GM18868 (cell line): Measurements from ENCODE around the gene FNDC3B.

Experiments used
- ATAC-seq: cut with Tn5 transposase; IDR thresholded peaks from one replicate; pipeline ENCODE4 v1.9.1; 2021; ENCODE audit warnings: mild to moderate bottlenecking, moderate library complexity; ENCODE audit not compliant: unreplicated experiment

FNDC3B gene

GRCh38 chr3:172204716-172205115 is 165.3 kb downstream of the FNDC3B start:
- ATAC-seq: no peak

DNA sequence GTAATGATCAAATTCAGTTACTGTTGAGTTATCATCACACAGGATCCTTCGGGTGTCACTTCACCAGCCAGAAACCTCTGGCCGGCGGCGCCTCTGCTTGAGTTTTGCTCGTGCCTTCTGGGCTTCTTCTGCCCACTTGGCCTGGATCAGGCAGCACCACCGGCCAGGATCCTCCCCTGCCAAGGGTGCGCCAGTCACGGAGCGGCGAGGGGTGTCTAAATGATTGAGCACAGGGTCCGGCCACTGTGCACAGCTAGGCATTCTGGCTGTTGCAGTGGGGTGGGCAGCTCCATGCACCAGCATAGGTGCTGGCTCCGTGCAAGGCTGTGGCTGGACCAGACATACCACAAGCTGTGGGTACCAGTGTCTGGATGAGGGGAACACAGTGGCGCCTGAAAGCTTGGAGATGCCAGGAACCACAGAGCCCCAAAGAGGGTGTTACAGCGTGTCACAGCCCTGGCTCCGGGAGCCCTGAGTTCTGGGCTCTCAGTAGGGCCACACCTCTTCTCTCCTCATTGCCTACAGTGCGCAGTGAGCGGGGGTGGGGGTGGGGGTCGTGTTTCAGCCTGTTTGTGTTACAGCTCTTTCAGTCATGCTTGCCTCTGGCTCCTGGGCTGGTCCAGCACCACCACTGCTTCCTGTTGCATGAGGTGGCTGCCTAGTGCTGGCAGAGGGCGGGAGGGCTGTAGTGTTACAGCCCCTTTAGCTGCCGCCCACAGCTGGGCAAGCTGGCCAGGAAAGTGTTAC is 169.4 kb downstream of the FNDC3B start:
- ATAC-seq: no peak

DNA sequence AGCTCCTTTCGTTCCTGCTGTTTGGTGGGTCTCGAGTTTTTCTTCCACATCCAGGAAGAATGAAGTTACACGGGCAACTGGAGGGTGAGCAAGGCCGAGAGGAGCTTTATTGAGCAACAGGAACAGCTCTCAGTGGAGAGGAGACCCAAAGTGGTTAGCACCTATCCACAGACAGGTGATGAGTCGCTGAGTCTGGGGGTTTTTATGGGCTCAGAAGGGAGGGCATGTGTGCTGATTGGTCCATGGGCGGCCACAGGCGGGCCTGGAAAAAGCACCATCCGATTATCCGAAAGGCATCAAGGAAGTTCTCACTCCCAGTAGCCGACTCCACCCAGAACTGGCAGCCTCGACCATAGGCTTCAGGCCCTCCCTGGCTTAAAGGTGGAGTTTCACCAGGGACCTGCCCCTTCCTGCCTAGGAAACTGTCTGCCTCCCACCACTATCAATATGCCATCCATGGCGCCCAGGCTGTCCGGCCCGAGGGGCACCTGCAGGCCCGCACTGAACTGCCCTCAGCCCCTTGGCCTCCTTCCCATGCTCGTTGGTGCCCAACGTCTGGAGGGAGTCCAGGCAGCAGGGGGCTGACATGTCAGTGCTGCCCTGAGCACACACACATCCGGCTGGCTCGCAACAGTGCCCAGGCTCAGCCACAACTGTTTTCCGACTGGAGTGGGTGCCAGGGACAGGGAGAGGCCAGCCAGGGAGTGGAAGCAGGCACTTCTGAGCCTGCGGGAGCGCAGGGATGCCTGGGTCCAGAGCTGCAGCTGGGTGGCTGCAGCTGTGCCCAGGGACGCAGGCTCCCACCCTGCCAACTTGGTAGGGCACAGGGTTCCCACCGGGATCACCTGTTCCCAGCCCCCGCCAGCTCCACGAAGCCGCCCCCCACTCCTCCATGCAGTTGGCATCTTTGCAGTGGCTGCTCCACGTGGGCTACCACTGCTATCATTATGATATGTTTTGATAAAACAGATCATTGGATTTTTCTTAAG is 170.2 kb downstream of the FNDC3B start:
- ATAC-seq: no peak

DNA sequence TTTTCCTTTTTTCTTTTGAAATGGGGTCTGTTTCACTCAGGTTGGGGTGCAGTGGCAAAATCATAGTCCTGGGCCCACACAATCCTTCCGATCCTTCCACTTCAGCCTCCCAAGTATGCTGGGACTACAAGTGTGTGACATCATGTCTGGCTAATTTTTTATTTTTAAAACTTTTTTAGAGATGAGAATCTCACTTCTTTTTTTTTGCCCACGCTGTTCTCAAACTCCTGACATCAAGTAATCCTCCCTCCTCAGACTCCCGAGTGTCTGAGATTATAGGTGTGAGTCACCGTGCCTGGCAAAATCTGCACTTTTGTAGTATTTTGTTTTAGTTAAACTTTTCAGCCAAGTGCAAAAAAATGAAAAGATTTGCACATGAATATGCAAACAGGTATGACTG is 171.0 kb downstream of the FNDC3B start:
- no peak for ATAC-seq

DNA sequence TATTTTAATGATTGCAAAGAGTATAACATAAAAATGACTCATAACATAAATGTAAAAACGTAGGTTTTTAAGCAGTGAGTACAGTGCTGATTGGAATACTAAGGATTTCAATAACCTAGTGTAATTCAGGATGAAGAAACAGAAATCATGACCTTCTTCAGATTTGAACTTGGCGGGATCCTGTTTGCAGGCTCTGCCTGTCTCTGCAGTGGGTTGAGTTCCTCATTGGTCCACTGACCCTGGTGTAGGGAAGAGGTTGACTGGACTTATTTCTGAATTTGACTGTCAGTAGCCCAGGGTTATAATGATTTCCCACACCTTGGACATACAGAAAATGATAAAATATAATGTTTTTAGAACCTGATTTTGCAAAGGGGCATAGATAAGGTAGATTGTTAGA is 171.7 kb downstream of the FNDC3B start:
- ATAC-seq: no peak

GRCh38 chr3:172213200-172213599 is 173.8 kb downstream of the FNDC3B start:
- ATAC-seq: peak; percentile 83

DNA sequence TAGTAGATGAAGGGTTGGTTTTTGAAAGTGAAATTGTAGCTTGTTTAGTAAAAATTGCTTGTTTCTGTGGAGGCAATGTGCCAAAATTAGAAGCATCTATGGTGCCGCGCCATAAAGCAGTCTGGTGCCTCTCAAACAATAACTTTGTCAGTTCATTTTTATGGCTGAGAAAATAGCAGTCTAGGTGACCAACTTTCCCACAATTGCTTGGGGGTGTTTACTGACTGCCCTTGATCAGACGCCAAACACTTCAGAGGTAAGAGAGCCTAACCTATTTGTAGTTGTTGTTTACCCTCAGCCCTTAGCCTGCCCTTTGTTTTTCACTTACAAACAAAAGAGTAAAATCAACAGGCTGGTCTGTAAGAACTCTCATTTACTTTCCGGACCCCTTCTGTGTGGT is 174.5 kb downstream of the FNDC3B start:
- ATAC-seq: peak; percentile 29

GRCh38 chr3:172216267-172216666 is 176.9 kb downstream of the FNDC3B start:
- no peak for ATAC-seq

- ATAC-seq: no peak
Measured at GRCh38 chr3:172216911-172217310, 177.5 kb downstream of the FNDC3B start.

DNA sequence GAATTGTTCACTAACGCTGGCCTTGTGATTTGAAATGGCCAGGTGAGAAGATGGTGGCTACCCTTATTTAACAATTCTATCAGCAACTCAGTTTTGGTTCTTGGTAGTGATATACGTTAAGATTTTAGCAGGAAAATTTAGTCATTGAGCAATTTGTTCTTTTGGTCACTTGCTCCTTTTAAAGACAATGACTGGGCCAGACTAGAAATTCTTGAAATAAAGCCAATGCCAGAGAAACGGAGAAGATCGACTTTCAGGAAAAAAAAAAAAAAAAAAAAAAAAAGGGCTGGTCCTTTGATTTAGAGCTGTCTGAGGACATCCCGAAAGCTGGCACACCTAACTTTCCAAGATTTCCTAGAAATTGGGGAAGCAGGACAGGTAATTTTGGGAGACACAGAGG is 178.5 kb downstream of the FNDC3B start:
- no peak for ATAC-seq

GRCh38 chr3:172218350-172219323 is 179.3 kb downstream of the FNDC3B start:
- no peak for ATAC-seq

DNA sequence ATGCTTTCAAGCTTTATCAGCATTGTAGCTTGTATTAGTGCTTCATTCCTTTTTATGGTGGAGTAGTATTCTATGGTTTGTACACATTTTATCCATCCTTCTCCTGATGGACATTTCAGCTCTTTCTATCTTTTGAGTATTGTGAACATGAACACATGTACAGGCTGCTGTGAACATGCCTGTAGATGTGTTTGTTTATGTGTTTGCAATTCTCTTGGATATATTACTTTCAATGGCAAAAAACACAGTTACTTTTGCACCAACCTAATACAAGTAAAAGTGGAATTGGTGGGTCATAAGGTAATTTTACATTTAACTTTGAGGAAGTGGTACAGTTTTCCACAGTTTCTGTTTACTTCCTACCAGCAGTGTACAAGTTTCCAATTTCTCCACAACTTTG is 180.4 kb downstream of the FNDC3B start:
- no peak for ATAC-seq

DNA sequence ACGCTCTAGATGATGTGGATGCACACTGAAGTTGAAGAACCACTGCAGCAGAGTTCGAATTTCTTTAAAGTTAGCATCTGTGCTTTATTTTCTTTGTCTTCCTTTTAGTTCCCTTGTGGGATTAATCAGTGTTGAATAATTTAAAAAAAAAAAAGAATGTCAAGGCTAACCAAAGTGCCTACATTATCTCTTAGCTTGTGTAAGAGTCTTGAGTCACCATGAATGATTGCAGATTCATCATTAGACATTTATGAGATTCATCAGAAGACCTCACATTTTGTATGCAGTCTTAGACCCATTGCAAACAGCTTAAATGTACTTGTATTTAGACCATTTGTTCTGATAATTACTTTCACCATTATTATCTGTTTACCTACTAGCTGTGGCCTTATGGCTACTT is 182.2 kb downstream of the FNDC3B start:
- ATAC-seq: no peak

GRCh38 chr3:172222478-172223071 is 183.2 kb downstream of the FNDC3B start:
- no peak for ATAC-seq

DNA sequence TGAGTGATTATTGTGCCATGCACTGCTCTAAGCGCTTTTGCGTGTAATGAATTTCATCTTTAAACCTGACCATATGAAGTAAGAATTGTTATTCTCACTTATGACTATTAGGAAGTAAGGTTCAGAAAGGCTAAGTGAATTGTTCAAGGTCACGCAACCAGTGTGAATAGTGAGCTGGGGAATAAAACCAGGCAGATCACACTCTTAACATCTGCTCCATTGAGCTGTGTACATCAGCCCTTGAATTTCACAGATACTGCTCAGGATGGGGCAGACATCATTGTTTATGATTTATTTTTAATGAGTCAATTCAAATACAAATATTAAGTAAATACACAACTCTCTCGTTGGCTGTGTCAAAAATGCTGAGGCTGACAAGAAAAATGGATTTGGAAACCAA is 184.5 kb downstream of the FNDC3B start:
- no peak for ATAC-seq

DNA sequence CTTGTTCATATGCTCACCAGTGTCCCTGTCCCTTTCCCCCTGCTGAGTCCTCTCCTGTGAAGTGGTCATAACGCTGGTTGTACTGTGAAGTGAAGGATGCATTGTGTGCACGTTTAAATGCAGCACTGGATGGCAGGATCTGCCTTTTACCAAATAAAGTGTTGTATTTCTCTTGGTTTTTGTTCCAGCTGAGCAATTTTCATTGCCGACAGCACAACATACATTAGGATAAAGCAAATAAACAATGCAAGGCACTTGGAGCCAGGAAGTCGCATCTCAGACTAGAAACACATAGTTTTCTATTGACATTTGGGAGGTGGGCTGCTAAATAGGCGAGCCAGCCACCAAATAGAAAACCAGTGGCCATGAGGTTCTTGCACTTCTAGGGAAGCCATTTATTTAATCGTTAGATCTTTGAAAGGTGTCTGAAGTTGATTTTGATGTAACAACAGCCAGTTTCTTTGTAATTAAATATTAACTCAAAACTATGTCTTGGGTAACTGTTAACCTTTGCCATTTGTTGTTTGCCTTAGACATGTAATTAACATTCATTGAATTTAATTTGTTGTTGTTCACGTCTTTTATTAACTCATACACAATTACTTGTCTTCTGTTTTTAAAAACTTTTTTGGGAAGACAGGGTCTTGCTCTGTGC is 185.3 kb downstream of the FNDC3B start:
- no peak for ATAC-seq

- no peak for ATAC-seq
Measured at GRCh38 chr3:172225215-172225707, 185.9 kb downstream of the FNDC3B start.

DNA sequence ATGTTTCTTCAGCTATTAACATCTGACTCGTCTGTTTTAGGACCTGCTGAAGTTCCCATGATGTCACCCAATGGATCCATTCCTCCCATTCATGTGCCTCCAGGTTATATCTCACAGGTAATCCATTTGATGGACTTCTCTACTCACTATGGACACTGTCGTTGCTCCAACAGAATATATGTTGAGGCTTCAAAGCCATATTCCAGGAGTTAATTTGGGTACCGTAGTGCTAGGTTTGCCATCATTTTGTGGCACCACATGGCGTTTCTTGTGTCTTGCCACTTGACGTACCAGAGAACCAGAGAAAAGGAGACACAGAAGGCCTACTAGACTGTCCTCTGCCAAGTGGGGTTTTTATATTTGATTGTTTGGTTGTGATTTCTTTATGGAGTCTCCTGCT is 187.5 kb downstream of the FNDC3B start:
- no peak for ATAC-seq

DNA sequence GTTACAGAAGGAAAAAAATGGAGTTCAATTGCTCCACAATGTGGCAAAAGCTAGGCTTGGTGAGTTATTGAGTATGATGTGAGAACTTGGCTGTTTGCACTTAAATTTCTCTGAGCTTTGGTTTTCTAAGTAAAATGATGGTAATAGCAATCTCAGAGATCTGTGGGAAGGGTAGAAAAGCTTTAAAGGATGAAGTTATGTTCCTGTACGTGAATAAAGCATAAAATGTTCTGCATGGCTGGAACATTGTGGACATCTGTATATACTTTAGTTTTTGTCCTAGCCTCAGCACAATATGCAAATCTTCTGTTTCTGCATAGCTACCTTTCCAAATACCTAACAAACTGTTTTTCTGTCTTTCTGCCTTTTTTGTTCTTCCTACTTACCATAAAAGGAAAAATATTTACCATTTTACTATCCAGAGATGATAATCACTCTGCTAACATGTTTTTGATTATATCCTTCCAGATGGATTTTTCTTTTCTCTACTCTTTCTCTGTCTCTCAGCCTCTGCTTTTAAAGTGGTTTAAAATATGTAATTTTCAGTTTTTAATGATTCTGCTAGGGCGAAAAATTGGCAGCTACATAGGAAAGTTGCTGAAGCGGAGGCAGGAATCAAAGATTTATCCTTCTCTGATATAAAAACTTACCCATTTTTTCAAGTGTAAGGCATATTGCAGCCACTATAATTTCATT is 188.1 kb downstream of the FNDC3B start:
- no peak for ATAC-seq
